ENCODE measurements around the gene RAD54L2.
"Not testable (repeated sequence)": the region's sequence is repeated elsewhere in the genome, so short reads cannot be mapped to it uniquely, and the experiment has no call there.

The RAD54L2 gene

GRCh38 chr3:51538459-51539290, at the start of gene RAD54L2:
RAD54L2 (plus strand) TSS chr3:51538719; CDS start chr3:51590421, 51,702 bp downstream.
- DNase-seq: peak; percentile 45 to 57

- peak; percentile 83 to 92 for DNase-seq
Observed at GRCh38 chr3:51498876-51499738, 39.4 kb upstream of the RAD54L2 start.

GRCh38 chr3:51500632-51501131, 37.8 kb upstream of the RAD54L2 start:
- no peak for DNase-seq

GRCh38 chr3:51501833-51502561, 36.5 kb upstream of the RAD54L2 start:
- peak; percentile 24 to 81 for DNase-seq

GRCh38 chr3:51502562-51502910, 36.0 kb upstream of the RAD54L2 start:
- DNase-seq: no peak

GRCh38 chr3:51503007-51503406, 35.5 kb upstream of the RAD54L2 start:
- DNase-seq: no peak

- no peak for DNase-seq
Observed at GRCh38 chr3:51508255-51508654, 30.3 kb upstream of the RAD54L2 start.

- DNase-seq: no peak
Observed at GRCh38 chr3:51510996-51511395, 27.5 kb upstream of the RAD54L2 start.

GRCh38 chr3:51514210-51514609, 24.3 kb upstream of the RAD54L2 start:
- no peak for DNase-seq

GRCh38 chr3:51519848-51520247, 18.7 kb upstream of the RAD54L2 start:
- no peak for DNase-seq

GRCh38 chr3:51520906-51521730, 17.4 kb upstream of the RAD54L2 start:
- not testable (repeated sequence) for DNase-seq

GRCh38 chr3:51522273-51522962, 16.1 kb upstream of the RAD54L2 start:
- no peak for DNase-seq

- not testable (repeated sequence) for DNase-seq
Observed at GRCh38 chr3:51524874-51525273, 13.6 kb upstream of the RAD54L2 start.

- DNase-seq: no peak
Observed at GRCh38 chr3:51530485-51530884, 8.0 kb upstream of the RAD54L2 start.

GRCh38 chr3:51535146-51536019, 3.1 kb upstream of the RAD54L2 start:
- DNase-seq: no peak

GRCh38 chr3:51537631-51538030, 888 bp upstream of the RAD54L2 start:
- DNase-seq: not testable (repeated sequence)

- DNase-seq: no peak
Observed at GRCh38 chr3:51538115-51538458, 432 bp upstream of the RAD54L2 start.

- peak in 1 of 2 donors; percentile 30 for DNase-seq
Observed at GRCh38 chr3:51539291-51539941, 897 bp downstream of the RAD54L2 start.

- DNase-seq: not testable (repeated sequence)
Observed at GRCh38 chr3:51542596-51542995, 4.1 kb downstream of the RAD54L2 start.
